HEK293T (cell line): ENCODE measurements around the gene SSTR5.

ENCODE experiments used
- CTCF ChIA-PET: fragments of 350-600 bp; formaldehyde crosslinking; extraction: SDS; loops from one replicate; lab custom pipeline; 2021; ENCODE audit warnings: antibody characterized with exemption, inconsistent platforms; lab: Yijun Ruan, JAX
- POLR2A ChIA-PET: fragments of 350-600 bp; formaldehyde crosslinking; extraction: SDS; loops from one replicate; lab custom pipeline; 2020; ENCODE audit warnings: antibody characterized with exemption, inconsistent platforms; lab: Yijun Ruan, JAX
- DNase-seq: peaks from one replicate; pipeline ENCODE4 v3.0.0; 2012; ENCODE audit warnings: mixed read lengths; ENCODE audit errors: extremely low spot score
- ARNT ChIP-seq: fragments of 450-650 bp; IDR thresholded peaks from 2 replicates; pipeline ENCODE4 v1.6.1; 2017; ENCODE audit warnings: mild to moderate bottlenecking
- BHLHE40 ChIP-seq: fragments of 450-650 bp; IDR thresholded peaks from 2 replicates; pipeline ENCODE4 v1.6.1; 2016; ENCODE audit warnings: mild to moderate bottlenecking, moderate library complexity, borderline replicate concordance
- CTBP1 ChIP-seq: fragments of 450-650 bp; IDR thresholded peaks from 2 replicates; pipeline ENCODE4 v1.6.1; 2016; ENCODE audit warnings: borderline replicate concordance
- ELF4 ChIP-seq: fragments of 450-650 bp; IDR thresholded peaks from 2 replicates; pipeline ENCODE4 v1.6.1; 2017; ENCODE audit warnings: antibody characterized with exemption
- FOXA1 ChIP-seq: fragments of 450-650 bp; IDR thresholded peaks from 2 replicates; pipeline ENCODE4 v1.6.1; 2016; ENCODE audit warnings: mild to moderate bottlenecking
- FOXK2 ChIP-seq: fragments of 450-650 bp; IDR thresholded peaks from 2 replicates; pipeline ENCODE4 v1.6.1; 2016; ENCODE audit warnings: mild to moderate bottlenecking
- FOXM1 ChIP-seq: fragments of 450-650 bp; IDR thresholded peaks from 2 replicates; pipeline ENCODE4 v1.6.1; 2017; ENCODE audit warnings: mild to moderate bottlenecking, borderline replicate concordance
- HDGF ChIP-seq: fragments of 450-650 bp; IDR thresholded peaks from 2 replicates; pipeline ENCODE4 v1.6.1; 2017; ENCODE audit warnings: antibody characterized with exemption, borderline replicate concordance
- L3MBTL2 ChIP-seq: fragments of 450-650 bp; conservative IDR thresholded peaks from 2 replicates; pipeline ENCODE4 v1.6.1; 2016; ENCODE audit warnings: mild to moderate bottlenecking
- LEF1 ChIP-seq: fragments of 450-650 bp; IDR thresholded peaks from 2 replicates; pipeline ENCODE4 v1.6.1; 2017; ENCODE audit warnings: mild to moderate bottlenecking, borderline replicate concordance
- NFRKB ChIP-seq: fragments of 450-650 bp; IDR thresholded peaks from 2 replicates; pipeline ENCODE4 v1.6.1; 2016; ENCODE audit warnings: mild to moderate bottlenecking, moderate library complexity
- PKNOX1 ChIP-seq: fragments of 450-650 bp; IDR thresholded peaks from 2 replicates; pipeline ENCODE4 v1.6.1; 2016
- SP1 ChIP-seq: fragments of 450-650 bp; IDR thresholded peaks from 2 replicates; pipeline ENCODE4 v1.6.1; 2017
- SUZ12 ChIP-seq: fragments of 450-650 bp; IDR thresholded peaks from 2 replicates; pipeline ENCODE4 v1.6.1; 2016; ENCODE audit warnings: mild to moderate bottlenecking
- TARDBP ChIP-seq: fragments of 450-650 bp; IDR thresholded peaks from 2 replicates; pipeline ENCODE4 v1.6.1; 2016
- ZNF384 ChIP-seq: fragments of 450-650 bp; IDR thresholded peaks from 2 replicates; pipeline ENCODE4 v1.6.1; 2016

Gene SSTR5

GRCh38 chr16:1093284-1094123 is 21.0 kb downstream of the SSTR5 start:
- ChIA-PET CTCF (no interaction called here), POLR2A (interaction anchor here (0.6 kb wide), 1 partner anchor 24 kb away, joined by 3 read pairs; no protein-coding TSS in a partner anchor)
- TF ChIP-seq SUZ12 (no peak), HDGF (no peak), FOXA1 (no peak), PKNOX1 (no peak), L3MBTL2 (no peak), FOXK2 (no peak), FOXM1 (no peak), CTBP1 (no peak), NFRKB (no peak), ARNT (no peak), ELF4 (no peak), SP1 (no peak), ZNF384 (no peak), BHLHE40 (no peak), LEF1 (no peak), TARDBP (no peak)
- DNase-seq: no peak

GRCh38 chr16:1094124-1094479 is 21.6 kb downstream of the SSTR5 start:
- ChIA-PET CTCF (no interaction called here), POLR2A (no interaction called here)
- TF ChIP-seq FOXM1 (no peak), ARNT (no peak), NFRKB (no peak), ZNF384 (no peak), TARDBP (no peak), FOXA1 (no peak), BHLHE40 (no peak), LEF1 (no peak), SP1 (no peak), ELF4 (no peak), CTBP1 (no peak), SUZ12 (no peak), FOXK2 (no peak), PKNOX1 (no peak), L3MBTL2 (no peak), HDGF (no peak)
- DNase-seq: no peak

DNA sequence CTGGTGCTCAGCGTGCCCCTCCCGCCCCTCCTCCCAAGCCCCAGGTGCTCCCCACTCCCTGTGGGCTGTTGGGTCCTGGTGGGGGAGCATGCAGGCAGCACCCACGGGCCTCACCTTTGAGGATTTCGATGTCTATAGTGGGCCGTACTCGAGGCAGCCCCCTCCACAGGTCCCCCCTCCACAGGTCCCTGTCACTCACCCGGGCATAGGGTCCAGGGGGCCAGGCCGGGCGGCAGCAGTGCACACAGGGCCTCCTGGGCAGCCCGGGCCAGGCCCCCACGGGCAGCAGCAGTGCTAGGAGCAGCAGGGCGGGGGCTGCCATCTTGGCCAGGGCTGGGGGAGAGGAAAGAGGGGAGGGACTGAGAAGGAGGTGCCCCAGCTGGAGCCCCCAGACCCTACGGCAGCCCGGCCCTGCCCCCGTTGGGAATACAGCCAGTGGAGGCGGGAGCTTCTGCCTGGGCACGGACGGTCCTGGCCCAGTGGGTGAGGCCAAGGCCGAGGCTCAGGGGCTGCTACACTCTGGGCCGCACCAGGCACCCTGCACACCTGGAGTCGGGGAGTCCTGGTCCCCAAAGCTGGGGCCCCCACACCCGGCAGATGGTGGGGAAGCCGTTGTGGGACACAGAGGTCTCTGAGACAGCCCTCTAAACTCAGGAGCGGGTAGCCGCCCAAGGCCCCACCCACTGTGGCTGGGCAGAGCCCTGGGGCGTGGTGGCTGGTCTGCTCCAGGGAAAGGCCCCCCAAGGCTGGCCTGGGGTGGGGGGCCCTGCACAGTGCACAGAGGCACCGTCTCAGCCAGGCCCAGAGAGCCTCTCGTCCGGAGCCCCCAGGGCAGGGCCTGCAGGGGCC is 22.3 kb downstream of the SSTR5 start:
- no peak for TF ChIP-seq TARDBP
- no peak for TF ChIP-seq ELF4
- no peak for TF ChIP-seq SP1
- TF ChIP-seq L3MBTL2: no peak
- TF ChIP-seq FOXA1: no peak
- no peak for TF ChIP-seq LEF1
- no peak for TF ChIP-seq FOXM1
- TF ChIP-seq NFRKB: no peak
- no peak for TF ChIP-seq ARNT
- TF ChIP-seq FOXK2: no peak
- no peak for TF ChIP-seq BHLHE40
- DNase-seq: no peak
- CTCF ChIA-PET: no interaction called here
- POLR2A ChIA-PET: no interaction called here

GRCh38 chr16:1095450-1096168 is 23.1 kb downstream of the SSTR5 start:
- CTCF ChIA-PET: interaction anchor here (0.6 kb wide), 1 partner anchor 38 kb away, joined by 4 read pairs; no protein-coding TSS in a partner anchor

More at GRCh38 chr16:1095450-1096168, 23.1 kb downstream of the SSTR5 start:
- POLR2A ChIA-PET: no interaction called here
- TF ChIP-seq CTBP1 (no peak), ARNT (no peak), PKNOX1 (no peak), ZNF384 (no peak), NFRKB (no peak), L3MBTL2 (no peak), LEF1 (no peak), TARDBP (no peak), HDGF (no peak), BHLHE40 (no peak), SUZ12 (no peak), FOXM1 (no peak), FOXA1 (no peak), FOXK2 (no peak), ELF4 (no peak), SP1 (no peak)
- no peak for DNase-seq
